Measurements from ENCODE around the gene SNX25. TPM values are rescaled to one million over a fixed set of nuclear protein-coding genes. Genes with fewer than 3 reads are reported as not detected.

Gene SNX25
- total and polyA plus RNA-seq, 2 of the 13 experiments (the other 11 are each of a cell fraction or from before 2014, with no cell fraction given) = 23.4 to 23.5 TPM

- TF ChIP-seq ARID5B (CRISPR knock-in tag; IDR thresholded peaks at IDR 0.05) (peak; percentile 78), ZSCAN9 (CRISPR knock-in tag; IDR thresholded peaks at IDR 0.05; ENCODE audit: borderline replicate concordance) (no peak; the same call in 1 of the 2 replicates), TFDP1 (CRISPR knock-in tag; IDR thresholded peaks at IDR 0.05; ENCODE audit: borderline replicate concordance) (no peak), HDAC6 (IDR thresholded peaks at IDR 0.05; ENCODE audit: low read depth, low read length) (no peak), ZNF232 (CRISPR knock-in tag; IDR thresholded peaks at IDR 0.05; ENCODE audit: borderline replicate concordance) (no peak), FOXP1 (IDR thresholded peaks at IDR 0.05) (no peak), FOXP1 (CRISPR knock-in tag; IDR thresholded peaks at IDR 0.05) (peak; percentile 81), NCOA5 (CRISPR knock-in tag; IDR thresholded peaks at IDR 0.05) (no peak), ZNF30 (CRISPR knock-in tag; IDR thresholded peaks at IDR 0.05) (no peak), NONO (IDR thresholded peaks at IDR 0.05) (no peak), NONO (CRISPR knock-in tag; conservative IDR thresholded peaks at IDR 0.05) (peak; percentile 53), FOXK1 (CRISPR knock-in tag; IDR thresholded peaks at IDR 0.05; ENCODE audit: borderline replicate concordance, low read depth) (peak; percentile 65; the same call in 1 of the 2 replicates), PITX1 (CRISPR knock-in tag; IDR thresholded peaks at IDR 0.05) (0 out of 2 replicates have a peak, but pooled peaks have one; percentile 27), MTA3 (CRISPR knock-in tag; IDR thresholded peaks at IDR 0.05) (no peak), ZNF574 (CRISPR knock-in tag; IDR thresholded peaks at IDR 0.05) (no peak; the same call in 1 of the 2 replicates), FOXA3 (CRISPR knock-in tag; IDR thresholded peaks at IDR 0.05) (peak; percentile 75), TP53 (CRISPR knock-in tag; conservative IDR thresholded peaks at IDR 0.05) (no peak), BRCA1 (CRISPR knock-in tag; IDR thresholded peaks at IDR 0.05) (no peak), ZNF7 (CRISPR knock-in tag; IDR thresholded peaks at IDR 0.05) (0 out of 2 replicates have a peak, but pooled peaks have one; percentile 40), HNF4A (CRISPR knock-in tag; IDR thresholded peaks at IDR 0.05) (peak; percentile 93), MLX (CRISPR knock-in tag; IDR thresholded peaks at IDR 0.05) (peak; percentile 68; the same call in 1 of the 2 replicates), U2AF2 (IDR thresholded peaks at IDR 0.05; ENCODE audit: low read depth, low read length) (no peak), ZNF496 (CRISPR knock-in tag; IDR thresholded peaks at IDR 0.05; ENCODE audit: insufficient replicate concordance) (no peak)
These were observed 7.1 kb upstream of the SNX25 start (continued) for GRCh38 chr4:185201977-185202962.
